Caco-2 (cell line): Measurements from ENCODE around the gene EIF2B2. TPM values are rescaled to one million over a fixed set of nuclear protein-coding genes. Genes with fewer than 3 reads are reported as not detected.

Experiments used
- BruUV-seq: library from RNA; stranded (reverse); fragments of 400-500 nt; replicated peaks from 2 replicates; lab custom pipeline; 2021; lab: Mats Ljungman, UMichigan
- CTCF ChIA-PET: fragments of 300-600 bp; sonication (Branson Sonifier 250); formaldehyde crosslinking; loops from one replicate; lab custom pipeline; 2022; ENCODE audit warnings: antibody characterized with exemption; lab: Charles Lee
- POLR2A ChIA-PET: fragments of 300-600 bp; sonication (Branson Sonifier 250); formaldehyde crosslinking; loops from one replicate; lab custom pipeline; 2022; ENCODE audit warnings: antibody characterized with exemption; lab: Charles Lee
- DNase-seq, 2 experiments: peaks; one replicate each; pipeline versions ENCODE4 v3.0.0 to v3.0.0-alpha.2; 2020 to 2022
- H3K27me3 ChIP-seq: replicated peaks from 2 replicates; pipeline ENCODE4 v1.6.0; 2011; ENCODE audit warnings: low read length; ENCODE audit not compliant: control insufficient read depth, insufficient read depth
- H3K36me3 ChIP-seq: 2 replicates; pipeline ENCODE4 v1.5.1; 2011; ENCODE audit warnings: low read length; ENCODE audit not compliant: control insufficient read depth, insufficient read depth
- H3K4me1 ChIP-seq: fragments of 250-450 bp; sonication (Bioruptor Pico); 2 replicates; pipeline ENCODE4 v1.5.1; 2020; ENCODE audit warnings: mild to moderate bottlenecking
- H3K4me3 ChIP-seq: 2 replicates; pipeline ENCODE4 v1.5.1; 2011; ENCODE audit warnings: low read depth, mild to moderate bottlenecking, control low read depth, low read length
- H3K9me3 ChIP-seq: fragments of 250-450 bp; sonication (Bioruptor Pico); 2 replicates; pipeline ENCODE4 v1.5.1; 2020; ENCODE audit warnings: mild to moderate bottlenecking, moderate library complexity
- H3K27ac Mint-ChIP-seq: one replicate; pipeline ENCODE4 v1.8.0; 2022; ENCODE audit warnings: mixed read lengths; ENCODE audit not compliant: unreplicated experiment
- H3K27me3 Mint-ChIP-seq: one replicate; pipeline ENCODE4 v1.8.0; 2022; ENCODE audit warnings: mixed read lengths; ENCODE audit not compliant: insufficient read depth, unreplicated experiment
- H3K36me3 Mint-ChIP-seq: one replicate; pipeline ENCODE4 v1.8.0; 2022; ENCODE audit warnings: mild to moderate bottlenecking, mixed read lengths; ENCODE audit not compliant: insufficient read depth, unreplicated experiment
- H3K4me1 Mint-ChIP-seq: one replicate; pipeline ENCODE4 v1.8.0; 2022; ENCODE audit warnings: low read depth, mixed read lengths; ENCODE audit not compliant: unreplicated experiment
- H3K4me3 Mint-ChIP-seq: one replicate; pipeline ENCODE4 v1.8.0; 2022; ENCODE audit warnings: mild to moderate bottlenecking, moderate library complexity, mixed read lengths; ENCODE audit not compliant: unreplicated experiment
- H3K9me3 Mint-ChIP-seq: one replicate; pipeline ENCODE4 v1.8.0; 2022; ENCODE audit warnings: mixed read lengths; ENCODE audit not compliant: unreplicated experiment
- intact Hi-C: fragments of 100-400 bp; cut with micrococcal nuclease; formaldehyde crosslinking; loops from one replicate; pipeline ENCODE4 v1.10.0; 2022; ENCODE audit not compliant: unreplicated experiment
- total RNA-seq: library from RNA; stranded (reverse); gene quantifications from 2 replicates; pipeline ENCODE4 v1.2.3, GENCODE V29; 2022
- TF ChIP-seq, protein P1 (sequence below), 2 experiments: fragments of 200-600 bp in 1 of 2; IDR thresholded peaks; 1 replicate in 1 of 2; 2 replicates in 1 of 2; pipeline versions ENCODE4 v1.5.1 to v1.8.0; 2011 to 2022; ENCODE audit warnings: antibody characterized with exemption in 1 of 2, control low read depth in 1 of 2, inconsistent platforms in 1 of 2, low read depth in 1 of 2, low read length in 1 of 2, mild to moderate bottlenecking in 1 of 2, moderate library complexity in 1 of 2; ENCODE audit not compliant: insufficient read depth in 1 of 2, severe bottlenecking in 1 of 2, unreplicated experiment in 1 of 2

Gene EIF2B2
- total RNA-seq, 1 experiment from 2014 or later: 54.4 TPM

- Histone ChIP-seq H3K36me3 (no peaks in the 10 kb centered on the region), H3K9me3 (no peaks in the 10 kb centered on the region), H3K4me3 (no peak overlapping the region), H3K27me3 (no peaks in the 10 kb centered on the region), H3K4me1 (no peaks in the 10 kb centered on the region)
- POLR2A ChIA-PET: no interaction called here
- BruUV-seq: no TSS peak
- no peak overlapping the region for H3K27ac Mint-ChIP-seq
- H3K9me3 Mint-ChIP-seq: peaks cover 9% of the 10 kb centered on the region
- no peaks in the 10 kb centered on the region for H3K27me3 Mint-ChIP-seq
- no peak overlapping the region for H3K4me3 Mint-ChIP-seq
- intact Hi-C loops: no loop called here
- TF ChIP-seq, protein P1, sequence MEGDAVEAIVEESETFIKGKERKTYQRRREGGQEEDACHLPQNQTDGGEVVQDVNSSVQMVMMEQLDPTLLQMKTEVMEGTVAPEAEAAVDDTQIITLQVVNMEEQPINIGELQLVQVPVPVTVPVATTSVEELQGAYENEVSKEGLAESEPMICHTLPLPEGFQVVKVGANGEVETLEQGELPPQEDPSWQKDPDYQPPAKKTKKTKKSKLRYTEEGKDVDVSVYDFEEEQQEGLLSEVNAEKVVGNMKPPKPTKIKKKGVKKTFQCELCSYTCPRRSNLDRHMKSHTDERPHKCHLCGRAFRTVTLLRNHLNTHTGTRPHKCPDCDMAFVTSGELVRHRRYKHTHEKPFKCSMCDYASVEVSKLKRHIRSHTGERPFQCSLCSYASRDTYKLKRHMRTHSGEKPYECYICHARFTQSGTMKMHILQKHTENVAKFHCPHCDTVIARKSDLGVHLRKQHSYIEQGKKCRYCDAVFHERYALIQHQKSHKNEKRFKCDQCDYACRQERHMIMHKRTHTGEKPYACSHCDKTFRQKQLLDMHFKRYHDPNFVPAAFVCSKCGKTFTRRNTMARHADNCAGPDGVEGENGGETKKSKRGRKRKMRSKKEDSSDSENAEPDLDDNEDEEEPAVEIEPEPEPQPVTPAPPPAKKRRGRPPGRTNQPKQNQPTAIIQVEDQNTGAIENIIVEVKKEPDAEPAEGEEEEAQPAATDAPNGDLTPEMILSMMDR (IDR thresholded peaks at IDR 0.05; ENCODE audit: insufficient read depth in 1 of 2, low read depth in 1 of 2, low read length in 1 of 2, severe bottlenecking in 1 of 2, unreplicated experiment in 1 of 2): no peak
- CTCF ChIA-PET: no interaction called here
- peaks cover 27% of the 10 kb centered on the region for H3K36me3 Mint-ChIP-seq
- no peak for DNase-seq
- H3K4me1 Mint-ChIP-seq: no peaks in the 10 kb centered on the region
Observed at GRCh38 chr14:75059642-75060041, 56.9 kb downstream of the EIF2B2 start.

DNA sequence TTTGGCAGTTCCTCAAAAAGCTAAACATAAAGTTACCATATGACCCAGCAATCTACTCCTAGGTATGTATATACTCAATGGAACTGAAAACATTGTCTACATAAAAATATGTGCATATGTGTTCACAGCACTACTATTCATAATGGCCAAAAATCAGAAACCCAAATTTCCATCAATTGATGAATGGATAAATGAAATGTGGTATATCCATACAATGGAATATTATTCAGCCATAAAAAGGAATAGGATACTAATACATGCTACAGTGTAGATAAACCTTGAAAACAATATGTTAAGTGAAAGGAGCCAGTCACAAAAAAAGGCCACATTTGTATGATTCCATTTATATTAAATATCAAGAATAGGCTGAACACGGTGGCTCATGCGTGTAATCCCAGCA, 57.7 kb downstream of the EIF2B2 start:
- Histone ChIP-seq H3K4me1 (no peaks in the 10 kb centered on the region), H3K36me3 (no peaks in the 10 kb centered on the region), H3K9me3 (no peaks in the 10 kb centered on the region), H3K27me3 (no peaks in the 10 kb centered on the region), H3K4me3 (no peak overlapping the region)
- TF ChIP-seq, protein P1 (IDR thresholded peaks at IDR 0.05; ENCODE audit: insufficient read depth in 1 of 2, low read depth in 1 of 2, low read length in 1 of 2, severe bottlenecking in 1 of 2, unreplicated experiment in 1 of 2): no peak
- no peaks in the 10 kb centered on the region for H3K27me3 Mint-ChIP-seq
- H3K4me1 Mint-ChIP-seq: no peaks in the 10 kb centered on the region
- POLR2A ChIA-PET: no interaction called here
- CTCF ChIA-PET: no interaction called here
- H3K4me3 Mint-ChIP-seq: no peak overlapping the region
- no peak for DNase-seq
- BruUV-seq: no TSS peak
- H3K27ac Mint-ChIP-seq: no peak overlapping the region
- peaks cover 9% of the 10 kb centered on the region for H3K9me3 Mint-ChIP-seq
- H3K36me3 Mint-ChIP-seq: peaks cover 24% of the 10 kb centered on the region
- intact Hi-C loops: no loop called here

Other genes with a start within 250 kb of the EIF2B2 start
- gene YLPM1, start 239.6 kb upstream of the EIF2B2 start, total RNA-seq: 64.4 and 65.0 TPM in 2 replicates
- not detected in 2 replicates for gene PROX2, start 126.8 kb upstream of the EIF2B2 start, total RNA-seq
- 81.4 and 88.1 TPM in 2 replicates for gene DLST, start 121.0 kb upstream of the EIF2B2 start, total RNA-seq
- 6.8 and 9.8 TPM in 2 replicates for gene RPS6KL1, start 79.7 kb upstream of the EIF2B2 start, total RNA-seq
- 8.9 and 9.1 TPM in 2 replicates for gene PGF, start 47.3 kb upstream of the EIF2B2 start, total RNA-seq
- 23.2 and 24.5 TPM in 2 replicates for gene MLH3, start 48.5 kb downstream of the EIF2B2 start, total RNA-seq
- gene ACYP1, start 61.1 kb downstream of the EIF2B2 start, total RNA-seq: 16.0 and 21.3 TPM in 2 replicates
- 2.5 and 3.8 TPM in 2 replicates for gene ZC2HC1C, start 66.7 kb downstream of the EIF2B2 start, total RNA-seq
- gene NEK9, start 124.1 kb downstream of the EIF2B2 start, total RNA-seq: 64.0 and 69.2 TPM in 2 replicates
- 236 and 255 TPM in 2 replicates for gene TMED10, start 173.7 kb downstream of the EIF2B2 start, total RNA-seq